Loucy (cell line): ENCODE results near the gene FCN2.

Source experiments
- H2AFZ ChIP-seq: fragments of 200-600 bp; sonication (generic); 2 replicates; pipeline ENCODE4 v1.6.0; 2016; ENCODE audit warnings: antibody characterized with exemption, mild to moderate bottlenecking, low read length, moderate library complexity
- H3F3A ChIP-seq: fragments of 200-600 bp; 2 replicates; pipeline ENCODE4 v1.6.0; 2016; ENCODE audit warnings: antibody characterized with exemption, low read depth, mild to moderate bottlenecking
- H3K27me3 ChIP-seq: fragments of 200-600 bp; sonication (generic); 2 replicates; pipeline ENCODE4 v1.6.1; 2014; ENCODE audit warnings: low read length, mild to moderate bottlenecking; ENCODE audit not compliant: insufficient read depth, poor library complexity, severe bottlenecking
- H3K36me3 ChIP-seq: fragments of 200-600 bp; sonication (generic); 2 replicates; pipeline ENCODE4 v1.6.1; 2016; ENCODE audit warnings: low read length; ENCODE audit not compliant: insufficient read depth
- H3K4me1 ChIP-seq: fragments of 200-600 bp; sonication (generic); 2 replicates; pipeline ENCODE4 v1.5.1; 2014; ENCODE audit warnings: low read length, mild to moderate bottlenecking; ENCODE audit not compliant: insufficient read depth, poor library complexity, severe bottlenecking
- H3K4me2 ChIP-seq: fragments of 200-600 bp; sonication (generic); 2 replicates; pipeline ENCODE4 v1.6.0; 2014; ENCODE audit warnings: antibody characterized with exemption, low read length, low read depth, mild to moderate bottlenecking; ENCODE audit not compliant: poor library complexity, severe bottlenecking
- H3K4me3 ChIP-seq: fragments of 200-600 bp; sonication (generic); 2 replicates; pipeline ENCODE4 v1.5.1; 2014; ENCODE audit warnings: low read length, mild to moderate bottlenecking, mixed read lengths; ENCODE audit not compliant: poor library complexity, severe bottlenecking
- H3K79me2 ChIP-seq: fragments of 200-600 bp; sonication (generic); 2 replicates; pipeline ENCODE4 v1.6.1; 2014; ENCODE audit warnings: low read length; ENCODE audit not compliant: insufficient read depth
- H3K9ac ChIP-seq: fragments of 200-600 bp; sonication (generic); 2 replicates; pipeline ENCODE4 v1.6.0; 2014; ENCODE audit warnings: mild to moderate bottlenecking, low read depth, low read length, moderate library complexity; ENCODE audit not compliant: poor library complexity, severe bottlenecking
- H3K9me2 ChIP-seq: fragments of 200-600 bp; sonication (generic); replicated peaks from 2 replicates; pipeline ENCODE4 v1.6.1; 2016; ENCODE audit warnings: low read depth, low read length, mixed read lengths
- H3K9me3 ChIP-seq: fragments of 200-600 bp; sonication (generic); 2 replicates; pipeline ENCODE4 v1.6.1; 2014; ENCODE audit warnings: mild to moderate bottlenecking, antibody characterized with exemption, low read length, low read depth; ENCODE audit not compliant: insufficient read depth
- H4K20me1 ChIP-seq: fragments of 200-600 bp; sonication (generic); 2 replicates; pipeline ENCODE4 v1.6.0; 2014; ENCODE audit warnings: antibody characterized with exemption, low read length, mild to moderate bottlenecking; ENCODE audit not compliant: insufficient read depth, poor library complexity, severe bottlenecking
- EZH2phosphoT487 ChIP-seq: fragments of 200-600 bp; IDR thresholded peaks from 2 replicates; pipeline ENCODE4 v1.6.1; 2018; ENCODE audit warnings: antibody characterized with exemption, mild to moderate bottlenecking, moderate library complexity, borderline replicate concordance
- TF ChIP-seq, protein P1 (sequence below): fragments of 200-600 bp; sonication (generic); conservative IDR thresholded peaks from 2 replicates; pipeline ENCODE4 v1.5.1; 2014; ENCODE audit warnings: mild to moderate bottlenecking, antibody characterized with exemption, low read length

FCN2 gene

DNA sequence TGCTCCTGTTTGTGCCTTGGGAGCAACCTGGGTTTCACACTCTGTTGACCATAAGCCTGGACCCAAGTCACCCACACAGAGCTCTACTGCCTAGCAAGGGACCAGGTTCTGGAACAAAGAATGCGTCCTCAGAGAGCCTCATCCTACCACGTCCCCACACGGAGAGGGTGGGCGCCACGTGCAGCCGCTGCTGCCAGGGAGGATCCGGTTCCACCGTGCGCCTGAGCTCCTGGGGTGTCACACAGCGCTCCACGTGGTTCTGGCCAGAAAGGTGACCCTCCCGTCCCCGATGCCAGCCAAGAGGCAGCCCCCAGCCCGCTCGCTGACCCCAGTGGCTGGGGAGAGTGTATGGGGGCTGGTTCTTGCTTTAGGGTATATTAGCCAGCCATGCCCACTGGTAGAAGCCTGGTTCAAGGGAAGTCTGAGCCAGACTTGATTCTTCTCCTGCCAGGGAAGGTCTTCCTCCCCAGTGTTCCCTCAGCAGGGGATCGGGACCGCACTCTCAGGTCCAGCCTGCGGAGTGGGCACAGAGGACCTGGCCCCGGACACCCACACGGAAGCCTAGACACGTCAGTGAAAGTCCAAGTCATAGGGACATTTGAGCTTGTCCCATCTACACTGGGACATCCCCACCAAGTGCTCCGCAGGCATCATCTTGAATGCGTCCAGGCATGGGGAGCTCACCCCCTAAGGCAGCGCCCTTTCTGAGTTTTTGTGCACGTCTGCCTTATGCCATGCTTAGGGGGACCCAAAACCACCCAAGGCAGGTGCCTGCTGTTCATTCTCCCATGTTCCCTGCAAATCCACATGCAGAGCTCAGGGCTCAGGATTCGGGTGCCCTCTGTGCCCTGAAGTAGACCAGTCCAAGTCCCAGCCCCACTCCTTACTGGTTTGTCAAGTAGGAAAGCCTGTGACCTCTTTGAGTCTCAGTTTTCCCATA is 34.7 kb downstream of the FCN2 start:
- Histone ChIP-seq H3K36me3 (no peaks in the 10 kb centered on the region), H2AFZ (no peak overlapping the region), H4K20me1 (no peaks in the 10 kb centered on the region), H3K9me2 (no peaks in the 10 kb centered on the region), H3K27me3 (no peaks in the 10 kb centered on the region), H3K4me3 (no peak overlapping the region), H3K4me2 (no peak overlapping the region), H3K9me3 (peaks cover 14% of the 10 kb centered on the region; the same call in 1 of the 2 replicates), H3K9ac (no peak overlapping the region), H3F3A (no peaks in the 10 kb centered on the region), H3K79me2 (no peaks in the 10 kb centered on the region), H3K4me1 (peaks cover 6% of the 10 kb centered on the region)
- TF ChIP-seq EZH2phosphoT487: no peak
- TF ChIP-seq, protein P1, sequence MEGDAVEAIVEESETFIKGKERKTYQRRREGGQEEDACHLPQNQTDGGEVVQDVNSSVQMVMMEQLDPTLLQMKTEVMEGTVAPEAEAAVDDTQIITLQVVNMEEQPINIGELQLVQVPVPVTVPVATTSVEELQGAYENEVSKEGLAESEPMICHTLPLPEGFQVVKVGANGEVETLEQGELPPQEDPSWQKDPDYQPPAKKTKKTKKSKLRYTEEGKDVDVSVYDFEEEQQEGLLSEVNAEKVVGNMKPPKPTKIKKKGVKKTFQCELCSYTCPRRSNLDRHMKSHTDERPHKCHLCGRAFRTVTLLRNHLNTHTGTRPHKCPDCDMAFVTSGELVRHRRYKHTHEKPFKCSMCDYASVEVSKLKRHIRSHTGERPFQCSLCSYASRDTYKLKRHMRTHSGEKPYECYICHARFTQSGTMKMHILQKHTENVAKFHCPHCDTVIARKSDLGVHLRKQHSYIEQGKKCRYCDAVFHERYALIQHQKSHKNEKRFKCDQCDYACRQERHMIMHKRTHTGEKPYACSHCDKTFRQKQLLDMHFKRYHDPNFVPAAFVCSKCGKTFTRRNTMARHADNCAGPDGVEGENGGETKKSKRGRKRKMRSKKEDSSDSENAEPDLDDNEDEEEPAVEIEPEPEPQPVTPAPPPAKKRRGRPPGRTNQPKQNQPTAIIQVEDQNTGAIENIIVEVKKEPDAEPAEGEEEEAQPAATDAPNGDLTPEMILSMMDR: no peak

DNA sequence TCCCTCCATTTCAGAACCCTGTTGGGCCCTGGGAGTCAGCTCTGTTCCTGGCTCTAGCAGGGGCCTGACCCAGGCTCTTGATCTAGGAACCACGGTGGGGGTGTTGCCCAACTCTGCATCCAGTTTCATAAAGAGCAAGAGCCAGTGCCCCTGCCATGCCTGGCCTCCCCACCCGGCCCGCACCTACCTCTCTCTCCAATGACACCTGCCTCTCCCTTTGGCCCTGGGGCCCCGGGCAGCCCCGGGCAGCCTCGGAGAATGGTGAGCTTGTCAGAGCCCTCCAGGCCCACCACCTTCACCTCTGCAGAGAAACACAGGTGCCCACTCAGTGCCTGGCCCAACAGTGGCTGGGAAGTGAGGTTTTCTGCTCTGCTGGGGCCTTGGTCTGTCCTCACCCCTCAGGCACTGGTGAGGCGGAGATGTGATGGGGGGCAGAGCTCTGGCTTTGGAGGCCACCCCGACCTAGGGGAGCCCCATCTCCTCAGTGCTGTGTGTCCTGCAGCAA is 35.6 kb downstream of the FCN2 start:
- no peaks in the 10 kb centered on the region for H3K9me2 ChIP-seq
- H3K27me3 ChIP-seq: no peaks in the 10 kb centered on the region
- TF ChIP-seq, protein P1: no peak
- no peak for TF ChIP-seq EZH2phosphoT487
- H3K4me3 ChIP-seq: no peak overlapping the region
- H3K9ac ChIP-seq: no peak overlapping the region
- H3K4me2 ChIP-seq: no peak overlapping the region
- no peaks in the 10 kb centered on the region for H3K79me2 ChIP-seq
- H4K20me1 ChIP-seq: no peaks in the 10 kb centered on the region
- H3F3A ChIP-seq: no peaks in the 10 kb centered on the region
- H3K36me3 ChIP-seq: no peaks in the 10 kb centered on the region
- H3K4me1 ChIP-seq: peaks cover 6% of the 10 kb centered on the region
- H2AFZ ChIP-seq: no peak overlapping the region
- peaks cover 14% of the 10 kb centered on the region; the same call in 1 of the 2 replicates for H3K9me3 ChIP-seq

DNA sequence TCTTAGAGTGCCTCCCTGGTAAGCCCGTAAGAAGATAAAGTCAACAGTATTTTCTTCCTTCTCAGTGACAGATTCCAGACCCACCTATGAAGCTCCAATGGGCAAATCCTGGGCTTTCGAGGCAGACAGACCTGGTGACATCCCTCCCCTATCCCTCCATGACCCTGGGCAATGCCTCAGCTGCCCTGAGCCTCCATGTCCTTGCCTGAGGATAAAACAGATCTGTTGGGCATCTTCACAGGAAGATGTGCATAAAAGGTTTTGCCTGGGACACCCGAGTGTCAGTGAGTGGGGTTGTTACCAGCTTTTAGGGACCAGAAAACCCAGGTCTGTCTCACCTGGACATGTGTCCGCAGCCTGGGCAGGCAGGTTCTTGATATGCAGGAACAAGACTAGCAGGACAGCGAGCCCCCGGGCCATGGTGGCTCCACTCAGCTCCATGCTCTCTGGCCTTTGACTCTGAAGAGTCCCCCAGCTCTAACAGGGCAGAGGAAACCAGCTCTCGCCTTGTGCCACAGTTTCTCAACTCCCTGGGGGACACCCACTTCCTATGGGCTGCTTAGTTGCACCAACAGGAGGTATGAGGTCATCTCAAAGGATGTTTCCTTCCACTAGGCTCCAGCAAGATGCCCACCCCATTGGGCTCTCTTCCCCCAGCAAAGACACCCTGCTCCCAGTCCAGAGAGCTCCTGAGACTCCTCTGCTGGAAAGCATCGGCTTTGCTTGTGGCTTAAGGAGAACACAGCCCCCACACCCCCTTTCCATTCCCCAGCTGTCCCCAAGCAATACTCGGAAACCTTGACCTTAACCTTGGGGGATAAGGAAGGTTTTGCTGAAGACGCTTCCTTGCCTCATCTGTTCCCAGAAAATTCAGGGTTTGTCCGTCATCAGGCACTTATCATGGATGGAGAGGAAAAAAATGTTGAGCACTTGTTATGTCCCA is 37.1 kb downstream of the FCN2 start, which contains the start of gene FCN1:
TSS of gene FCN1 (minus strand) at position 482 of the 943 bp plus-strand sequence. CDS start at position 441, 41 bp downstream.
- Histone ChIP-seq H3K9me2 (no peaks in the 10 kb centered on the region), H3K27me3 (no peaks in the 10 kb centered on the region), H3K4me3 (peak within 1 kb of the TSS; percentile 40), H3F3A (no peaks in the 10 kb centered on the region), H3K9me3 (peaks cover 14% of the 10 kb centered on the region; the same call in 1 of the 2 replicates), H3K79me2 (no peaks in the 10 kb centered on the region), H3K4me2 (peak within 1 kb of the TSS; percentile 27), H2AFZ (no peak within 1 kb of the TSS), H3K9ac (peak within 1 kb of the TSS; percentile 43), H3K4me1 (peaks cover 6% of the 10 kb centered on the region), H3K36me3 (no peaks in the 10 kb centered on the region), H4K20me1 (no peaks in the 10 kb centered on the region)
- no peak for TF ChIP-seq EZH2phosphoT487
- TF ChIP-seq, protein P1: no peak
